LNCAP (cell line): ENCODE data around the gene DTD1.

Source experiments
- TF ChIP-seq, protein P1 (sequence below): fragments of 450-650 bp; IDR thresholded peaks from 2 replicates; pipeline ENCODE4 v1.5.1; 2017; ENCODE audit warnings: mild to moderate bottlenecking

Gene DTD1

DNA sequence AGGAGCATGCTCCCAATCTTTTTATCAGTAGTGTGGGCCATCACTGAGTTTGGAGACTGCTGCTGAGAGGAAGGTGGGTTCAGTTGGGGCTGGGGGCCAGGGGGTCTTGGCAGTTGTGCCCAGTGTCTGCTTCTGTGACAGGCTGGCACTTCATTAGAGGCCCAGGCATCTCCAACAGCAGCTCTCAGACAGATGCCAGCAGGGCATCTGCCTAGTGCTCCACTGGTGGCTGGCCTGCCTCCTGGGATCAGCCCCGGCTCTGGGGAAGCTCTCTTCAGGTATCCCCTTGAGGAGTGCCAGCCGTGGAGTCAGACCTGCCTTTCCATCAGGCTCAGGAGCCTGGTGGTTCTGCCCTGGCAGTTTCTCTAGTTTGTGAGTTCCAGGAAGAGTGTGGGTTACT, 77.3 kb downstream of the DTD1 start:
- TF ChIP-seq, protein P1, sequence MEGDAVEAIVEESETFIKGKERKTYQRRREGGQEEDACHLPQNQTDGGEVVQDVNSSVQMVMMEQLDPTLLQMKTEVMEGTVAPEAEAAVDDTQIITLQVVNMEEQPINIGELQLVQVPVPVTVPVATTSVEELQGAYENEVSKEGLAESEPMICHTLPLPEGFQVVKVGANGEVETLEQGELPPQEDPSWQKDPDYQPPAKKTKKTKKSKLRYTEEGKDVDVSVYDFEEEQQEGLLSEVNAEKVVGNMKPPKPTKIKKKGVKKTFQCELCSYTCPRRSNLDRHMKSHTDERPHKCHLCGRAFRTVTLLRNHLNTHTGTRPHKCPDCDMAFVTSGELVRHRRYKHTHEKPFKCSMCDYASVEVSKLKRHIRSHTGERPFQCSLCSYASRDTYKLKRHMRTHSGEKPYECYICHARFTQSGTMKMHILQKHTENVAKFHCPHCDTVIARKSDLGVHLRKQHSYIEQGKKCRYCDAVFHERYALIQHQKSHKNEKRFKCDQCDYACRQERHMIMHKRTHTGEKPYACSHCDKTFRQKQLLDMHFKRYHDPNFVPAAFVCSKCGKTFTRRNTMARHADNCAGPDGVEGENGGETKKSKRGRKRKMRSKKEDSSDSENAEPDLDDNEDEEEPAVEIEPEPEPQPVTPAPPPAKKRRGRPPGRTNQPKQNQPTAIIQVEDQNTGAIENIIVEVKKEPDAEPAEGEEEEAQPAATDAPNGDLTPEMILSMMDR: no peak

DNA sequence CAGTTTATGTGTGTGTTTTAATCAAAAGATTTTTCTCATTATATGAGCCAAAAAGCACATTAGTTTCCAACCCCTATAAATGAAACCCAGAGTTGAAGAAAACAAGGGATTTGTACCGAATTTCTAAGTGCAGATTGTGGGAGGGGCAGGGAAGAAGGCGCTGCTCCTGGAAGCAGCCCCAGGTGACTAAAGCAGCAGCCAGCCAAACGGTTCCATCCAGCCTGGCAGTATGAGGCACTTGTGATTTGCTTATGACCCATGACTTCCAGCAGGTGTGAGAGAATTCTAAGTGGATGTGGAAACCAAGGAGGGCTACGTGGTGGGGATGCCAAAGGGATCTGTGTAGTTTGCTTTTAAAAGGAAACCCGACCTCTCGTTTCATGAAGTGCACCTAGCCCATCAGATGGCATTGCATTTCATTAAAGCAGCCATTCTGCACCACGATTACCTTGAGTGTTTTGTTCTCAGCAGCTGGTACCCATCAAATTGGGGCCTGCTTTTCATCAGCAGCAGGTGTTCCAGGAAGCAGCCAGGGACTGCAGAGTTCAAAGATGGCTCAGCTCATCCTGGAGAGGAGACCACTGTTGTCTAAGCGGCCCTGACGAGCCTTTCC, 79.1 kb downstream of the DTD1 start:
- TF ChIP-seq, protein P1: no peak

DNA sequence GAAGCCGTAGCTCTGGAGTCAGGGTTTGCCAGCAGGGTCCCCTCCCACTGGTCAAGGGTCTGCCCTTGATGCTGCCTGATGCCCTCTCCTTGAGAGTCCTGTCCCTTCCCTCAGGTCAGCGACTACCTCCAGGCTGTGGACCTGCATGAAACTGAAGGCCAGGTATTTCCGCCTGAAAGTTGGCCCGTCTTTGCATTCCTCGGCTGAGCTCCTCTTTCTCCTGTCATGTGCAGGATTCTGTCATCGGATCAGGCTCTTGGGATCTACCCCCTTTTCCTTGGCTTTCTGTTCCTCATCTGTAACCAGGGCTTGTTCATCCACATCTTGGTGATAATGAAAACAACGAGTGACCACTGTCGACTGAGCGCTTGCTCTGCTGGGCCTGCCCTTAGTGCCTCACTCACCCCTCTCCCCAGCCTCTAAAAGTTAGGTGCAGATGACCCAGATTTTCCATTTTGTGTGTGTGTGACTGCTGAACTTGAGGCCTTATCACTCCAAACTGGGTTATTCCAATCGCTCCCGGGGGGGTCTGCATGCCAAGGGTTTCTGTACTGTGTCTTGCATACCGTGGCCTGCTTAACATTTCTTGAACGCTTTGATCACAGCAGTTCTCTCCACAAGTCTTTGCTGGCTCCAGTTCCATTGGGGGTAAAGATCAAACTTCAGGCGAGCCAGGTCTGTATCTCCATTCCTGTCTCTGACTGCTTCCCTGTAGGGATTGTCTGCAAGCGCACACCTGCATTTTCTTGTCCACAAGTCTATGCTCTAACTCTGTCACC, 81.6 kb downstream of the DTD1 start:
- TF ChIP-seq, protein P1: no peak

DNA sequence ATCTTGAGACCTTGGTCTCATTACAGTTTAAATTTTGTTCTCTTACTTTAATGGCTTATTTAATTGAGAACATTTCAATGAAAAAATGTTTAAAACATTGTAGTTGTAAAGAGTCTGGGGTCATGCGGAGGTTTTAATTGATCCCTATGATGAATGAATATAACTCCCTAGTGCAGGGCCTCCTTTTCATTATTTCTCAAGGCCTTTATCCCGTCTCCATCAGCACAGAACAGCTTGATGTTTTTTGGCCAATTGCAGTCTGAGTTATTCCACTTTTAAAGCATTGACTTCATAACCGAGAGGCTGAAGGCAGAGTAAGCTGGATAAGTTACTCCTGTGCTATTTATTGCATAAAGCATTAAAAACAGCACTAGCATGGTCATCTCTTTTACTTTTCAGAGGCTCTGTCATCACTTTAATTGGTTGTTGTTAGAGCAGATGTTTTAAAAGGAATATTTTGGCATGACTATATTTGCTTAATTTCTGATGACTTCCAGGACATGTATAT, 83.4 kb downstream of the DTD1 start:
- TF ChIP-seq, protein P1: no peak

DNA sequence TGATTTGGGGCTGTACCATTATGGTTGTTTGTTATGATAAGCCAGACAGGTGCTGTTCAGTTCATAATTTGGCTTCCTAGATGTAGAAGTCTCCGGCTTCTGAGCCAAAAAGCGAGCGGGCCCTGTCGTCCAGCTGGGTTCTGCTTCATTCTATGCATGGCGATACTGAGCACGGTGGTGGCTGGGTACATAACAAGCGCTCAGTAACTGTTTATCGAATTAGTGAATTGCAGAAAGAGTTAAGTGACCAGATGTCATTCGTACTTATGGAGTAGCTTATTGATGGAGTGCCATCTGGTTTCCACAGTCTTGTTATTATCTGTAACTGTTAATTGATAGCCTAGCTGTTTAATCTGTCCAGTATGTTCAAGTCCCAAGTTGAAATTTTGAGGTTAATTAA, 85.0 kb downstream of the DTD1 start:
- TF ChIP-seq, protein P1: no peak

DNA sequence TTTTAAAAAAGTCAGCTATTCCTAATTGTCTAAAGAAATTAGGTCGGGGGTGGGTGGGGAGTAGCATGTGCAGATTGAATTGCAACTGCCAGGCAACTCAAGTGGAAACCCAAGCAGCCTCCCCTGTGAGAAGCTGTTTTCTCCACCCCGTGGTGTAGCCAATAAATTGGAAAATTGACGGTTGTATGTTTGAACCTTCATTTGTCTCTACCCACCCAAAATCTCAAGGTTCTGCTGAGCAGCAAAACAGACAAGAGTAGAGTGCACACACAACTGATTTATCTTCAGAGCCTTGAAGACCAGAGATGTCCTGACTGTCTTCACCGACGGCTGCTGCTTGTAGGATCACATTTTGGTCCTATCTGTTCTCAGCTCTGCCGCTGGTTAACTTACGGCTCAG, 88.5 kb downstream of the DTD1 start:
- TF ChIP-seq, protein P1: no peak

DNA sequence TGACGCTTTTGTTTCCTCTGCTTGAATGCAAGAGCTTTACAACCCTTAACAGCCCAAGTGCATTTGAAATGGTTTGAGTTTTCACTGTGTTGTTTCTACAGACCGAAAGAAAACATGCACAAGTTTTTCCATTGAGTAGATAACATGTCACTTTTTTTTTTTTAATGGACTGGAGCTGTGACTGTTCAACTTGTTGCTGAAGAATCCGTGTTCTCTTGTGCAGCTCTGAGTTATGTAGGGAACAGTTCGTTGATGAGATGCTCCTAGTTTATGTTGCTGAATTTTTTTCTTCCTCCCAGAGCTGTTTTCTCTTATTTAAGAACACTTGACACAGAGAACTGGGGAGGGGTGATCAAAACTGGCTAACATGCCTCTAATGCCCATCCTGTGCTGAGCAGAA, 89.3 kb downstream of the DTD1 start:
- TF ChIP-seq, protein P1: no peak
